GM12872 (cell line): ENCODE data around the gene RPH3AL.

Experiments
- TF ChIP-seq, protein P1 (sequence below): IDR thresholded peaks from 3 replicates; pipeline ENCODE4 v1.5.1; 2011; ENCODE audit warnings: low read depth, mild to moderate bottlenecking, low read length, moderate library complexity; ENCODE audit not compliant: insufficient read depth

Gene RPH3AL

DNA sequence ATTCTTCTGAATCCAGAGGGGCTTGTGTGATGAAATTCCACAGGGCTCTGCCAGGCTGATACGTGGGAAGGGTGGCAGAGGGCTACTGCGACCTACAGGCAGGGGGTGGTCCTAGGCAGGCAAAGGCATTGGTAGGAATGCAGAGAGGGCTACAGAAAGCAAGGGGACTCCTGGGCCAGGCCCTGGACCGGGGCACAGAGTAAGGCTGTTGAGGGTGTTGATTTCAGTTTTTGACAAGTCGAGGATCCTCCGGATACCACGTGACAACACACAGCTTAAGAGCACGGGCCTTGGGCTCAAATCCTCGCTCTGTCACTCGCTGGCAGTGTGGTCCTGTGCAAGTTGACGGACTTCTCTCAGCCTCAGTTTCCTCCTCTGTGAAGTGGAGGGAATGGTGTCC lies 152.0 kb downstream of the RPH3AL start:
- TF ChIP-seq, protein P1, sequence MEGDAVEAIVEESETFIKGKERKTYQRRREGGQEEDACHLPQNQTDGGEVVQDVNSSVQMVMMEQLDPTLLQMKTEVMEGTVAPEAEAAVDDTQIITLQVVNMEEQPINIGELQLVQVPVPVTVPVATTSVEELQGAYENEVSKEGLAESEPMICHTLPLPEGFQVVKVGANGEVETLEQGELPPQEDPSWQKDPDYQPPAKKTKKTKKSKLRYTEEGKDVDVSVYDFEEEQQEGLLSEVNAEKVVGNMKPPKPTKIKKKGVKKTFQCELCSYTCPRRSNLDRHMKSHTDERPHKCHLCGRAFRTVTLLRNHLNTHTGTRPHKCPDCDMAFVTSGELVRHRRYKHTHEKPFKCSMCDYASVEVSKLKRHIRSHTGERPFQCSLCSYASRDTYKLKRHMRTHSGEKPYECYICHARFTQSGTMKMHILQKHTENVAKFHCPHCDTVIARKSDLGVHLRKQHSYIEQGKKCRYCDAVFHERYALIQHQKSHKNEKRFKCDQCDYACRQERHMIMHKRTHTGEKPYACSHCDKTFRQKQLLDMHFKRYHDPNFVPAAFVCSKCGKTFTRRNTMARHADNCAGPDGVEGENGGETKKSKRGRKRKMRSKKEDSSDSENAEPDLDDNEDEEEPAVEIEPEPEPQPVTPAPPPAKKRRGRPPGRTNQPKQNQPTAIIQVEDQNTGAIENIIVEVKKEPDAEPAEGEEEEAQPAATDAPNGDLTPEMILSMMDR, result no peak

DNA sequence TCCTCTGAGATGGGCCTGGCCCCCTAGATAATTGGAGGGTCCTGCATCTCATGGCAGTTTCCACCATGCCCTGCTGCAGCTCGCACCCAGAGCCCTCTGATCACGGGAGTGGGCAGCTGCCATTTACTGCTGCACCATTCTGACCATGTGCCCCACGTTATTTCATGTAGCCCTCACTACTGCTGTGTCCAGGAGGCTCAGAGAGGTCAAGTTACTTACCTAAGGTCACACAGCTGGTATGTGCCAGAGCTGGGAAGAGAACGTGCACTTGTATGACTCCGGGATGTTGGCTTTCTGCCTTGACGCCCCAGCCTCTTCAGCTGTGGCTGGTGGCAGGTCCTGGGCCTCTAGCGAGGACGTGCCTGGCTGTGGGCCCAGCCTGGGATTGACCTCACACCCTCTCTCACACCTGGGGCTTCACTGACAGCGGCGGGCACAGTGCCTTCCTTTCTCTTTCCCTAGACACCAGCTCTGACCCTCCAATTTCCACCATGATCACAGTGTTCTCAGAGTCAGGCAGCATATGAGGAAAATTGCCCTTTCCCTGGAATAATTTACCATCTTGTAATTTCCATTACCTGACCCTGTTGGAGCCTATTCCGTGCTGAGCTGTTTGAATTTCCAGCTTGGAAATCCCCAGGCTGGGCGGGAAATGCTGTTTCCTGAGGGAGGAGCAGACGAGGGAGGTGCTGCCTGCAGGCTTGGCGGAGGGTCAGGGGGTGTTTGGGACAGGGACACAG lies 152.6 kb downstream of the RPH3AL start:
- TF ChIP-seq, protein P1, result no peak

DNA sequence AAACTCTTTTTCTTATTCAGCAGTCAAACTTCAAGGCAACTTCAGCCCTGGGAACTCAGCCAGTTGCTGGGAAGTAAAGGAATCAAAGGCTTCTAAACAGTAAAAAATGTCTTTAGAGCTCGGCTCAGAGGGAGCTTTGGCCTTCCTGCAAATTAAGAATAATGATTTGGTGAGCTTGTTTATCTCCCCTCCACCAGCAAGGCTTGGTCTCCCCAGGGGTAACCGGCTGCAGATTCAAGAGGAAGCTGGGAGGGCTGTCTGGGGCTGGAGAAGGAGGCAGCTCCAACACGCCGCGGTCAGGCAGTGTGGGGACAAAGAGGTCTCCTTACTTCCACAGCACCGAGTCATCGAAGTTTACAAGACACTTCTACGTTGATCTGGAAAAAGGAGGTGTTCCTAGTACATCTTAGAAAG lies 153.4 kb downstream of the RPH3AL start:
- TF ChIP-seq, protein P1, result no peak

DNA sequence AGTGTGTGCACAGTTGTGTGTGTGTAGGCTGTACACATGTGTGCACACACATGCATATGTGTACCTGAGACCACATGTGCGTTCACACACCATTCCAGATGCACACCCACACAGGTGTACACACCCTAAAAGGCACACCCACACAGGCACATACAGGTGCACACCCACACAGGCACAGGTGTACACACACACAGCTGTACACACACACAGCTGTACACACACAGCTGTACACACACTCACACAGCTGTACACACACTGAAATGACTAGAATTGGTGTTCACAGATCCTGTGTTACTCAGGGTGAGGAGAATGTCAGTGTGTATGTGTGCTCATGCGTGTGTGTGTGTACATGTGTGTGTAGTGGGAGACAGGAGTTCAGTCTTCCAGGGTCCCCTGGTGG lies 155.3 kb downstream of the RPH3AL start:
- TF ChIP-seq, protein P1, result no peak

DNA sequence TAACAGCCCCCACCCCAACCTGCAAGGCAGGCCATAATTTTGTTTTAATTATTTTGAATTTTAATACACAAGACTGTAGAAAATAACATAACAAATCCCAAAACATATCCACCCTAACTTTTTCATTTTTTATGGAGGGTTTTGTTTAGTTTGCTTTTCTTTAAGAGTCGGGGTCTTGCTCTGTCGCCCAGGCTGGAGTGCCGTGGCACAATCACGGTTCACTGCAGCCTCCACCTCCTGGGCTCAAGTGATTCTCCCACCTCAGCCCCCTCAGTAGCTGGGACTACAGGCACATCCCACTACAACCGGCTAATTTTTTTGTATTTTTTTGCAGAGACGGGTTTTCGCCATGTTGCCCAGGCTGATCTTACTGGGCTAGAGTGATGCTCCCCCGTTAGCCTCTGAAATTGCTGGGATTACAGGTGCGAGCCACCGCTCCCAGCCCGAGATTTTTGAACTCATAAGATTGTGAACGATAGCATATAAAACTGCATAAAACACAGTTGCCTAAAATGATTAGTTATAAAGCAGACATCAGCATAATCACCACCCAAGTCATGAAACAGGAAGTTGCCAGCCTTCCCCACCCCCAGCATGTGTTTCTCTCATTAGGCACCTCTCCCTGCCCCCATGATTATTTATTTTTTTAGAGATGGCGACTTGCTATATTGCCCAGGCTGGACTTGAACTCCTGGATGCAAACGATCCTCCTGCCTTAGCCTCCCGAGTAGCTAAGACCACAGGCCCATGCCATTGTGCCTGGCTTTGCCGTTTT lies 157.6 kb downstream of the RPH3AL start:
- TF ChIP-seq, protein P1, result no peak

DNA sequence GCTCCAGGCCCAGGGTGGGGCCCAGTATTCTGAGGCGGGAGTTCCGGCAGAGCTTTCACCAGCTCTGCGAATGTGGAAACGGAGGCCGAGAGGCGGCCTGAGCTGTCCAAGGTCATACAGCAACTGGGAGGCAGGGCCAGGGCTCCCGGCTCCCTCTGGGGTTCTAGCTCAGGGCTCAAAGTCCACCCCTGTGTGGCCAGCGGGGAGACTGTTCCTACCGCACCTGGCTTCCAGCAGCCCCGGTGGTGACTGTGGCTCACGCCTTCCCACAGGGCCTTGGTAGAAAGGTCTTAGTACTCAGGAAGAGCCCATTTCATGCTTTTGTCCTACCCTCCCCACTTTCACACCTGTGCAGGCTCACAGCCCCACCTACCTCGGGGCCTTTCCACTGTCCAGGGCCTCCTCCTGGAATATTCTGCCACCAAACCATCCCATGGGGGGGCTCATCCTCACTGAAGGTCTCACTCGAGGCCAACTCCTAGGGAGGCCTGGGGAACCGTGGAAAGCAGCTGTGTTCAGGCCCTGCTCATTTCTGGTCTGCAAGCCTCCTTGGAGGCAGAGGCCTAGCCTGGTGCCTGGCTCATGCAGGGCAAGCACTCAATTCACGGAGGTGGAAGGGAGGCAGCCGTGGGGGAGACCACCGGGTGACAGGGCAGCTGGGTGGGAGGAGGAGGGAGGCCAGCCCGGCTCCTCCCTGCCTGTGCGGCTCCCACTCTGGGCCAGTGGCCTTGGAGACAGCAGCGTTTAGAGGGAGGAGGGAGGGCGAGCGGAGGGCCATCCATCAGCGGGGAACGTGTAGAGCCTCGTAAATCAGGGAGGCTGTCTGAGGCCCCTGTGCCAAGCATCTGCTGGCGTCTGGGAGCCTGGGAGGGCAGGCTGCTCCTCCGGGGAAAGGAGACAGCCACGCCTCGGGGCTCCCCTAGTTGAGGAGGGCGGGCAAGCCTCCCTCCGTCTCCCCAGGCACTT lies 158.5 kb downstream of the RPH3AL start:
- TF ChIP-seq, protein P1, result no peak

DNA sequence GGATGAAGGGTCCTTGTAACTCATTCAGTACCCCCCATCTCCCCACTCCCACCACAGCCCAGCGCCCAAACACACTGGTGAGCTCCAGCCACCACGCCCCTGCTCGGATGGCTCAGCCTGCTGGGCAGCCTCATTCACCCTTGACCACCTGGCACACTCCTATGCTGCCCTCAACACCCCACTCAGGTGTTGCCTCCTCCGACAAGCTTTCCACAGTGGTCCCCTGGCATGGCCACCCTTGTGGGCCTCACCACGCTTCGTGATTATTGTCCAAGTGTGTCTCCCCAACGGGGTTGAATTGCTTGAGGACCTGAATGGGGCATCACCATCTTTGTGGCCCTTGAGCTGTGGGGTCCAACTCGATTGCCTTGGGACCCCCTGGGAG lies 159.2 kb downstream of the RPH3AL start:
- TF ChIP-seq, protein P1, result no peak
